Nephron (organoid): ENCODE measurements around the gene SNX2.

Source experiments
- H3K27ac Mint-ChIP-seq, 3 experiments: 2 replicates each; pipeline ENCODE4 v1.8.0; 2020; ENCODE audit warnings: mixed read lengths in 3 of 3, mild to moderate bottlenecking in 2 of 3, moderate library complexity in 1 of 3
- H3K27me3 Mint-ChIP-seq: 2 replicates; pipeline ENCODE4 v1.8.0; 2021; ENCODE audit warnings: low read depth, mild to moderate bottlenecking, moderate library complexity, mixed read lengths
- H3K36me3 Mint-ChIP-seq: 2 replicates; pipeline ENCODE4 v1.8.0; 2020; ENCODE audit warnings: low read depth, mixed read lengths
- H3K4me1 Mint-ChIP-seq: 2 replicates; pipeline ENCODE4 v1.8.0; 2020; ENCODE audit warnings: mixed read lengths
- H3K4me3 Mint-ChIP-seq, 3 experiments: 2 replicates each; pipeline ENCODE4 v1.8.0; 2020; ENCODE audit warnings: mild to moderate bottlenecking in 3 of 3, mixed read lengths in 3 of 3, moderate library complexity in 2 of 3
- H3K9me3 Mint-ChIP-seq: 2 replicates; pipeline ENCODE4 v1.8.0; 2020; ENCODE audit warnings: mixed read lengths
- CTCF ChIP-seq, 3 experiments: fragments of 200-600 bp; sonication (generic); IDR thresholded peaks; one replicate each; pipeline ENCODE4 v1.5.0; 2021; ENCODE audit warnings: antibody characterized with exemption in 3 of 3; ENCODE audit not compliant: unreplicated experiment in 3 of 3

Gene SNX2

GRCh38 chr5:122863240-122863639 is 88.4 kb downstream of the SNX2 start:
- H3K36me3 Mint-ChIP-seq: peaks cover 20% of the 10 kb centered on the region
- H3K27ac Mint-ChIP-seq: no peak overlapping the region
- H3K27me3 Mint-ChIP-seq: no peaks in the 10 kb centered on the region
- no peak for TF ChIP-seq CTCF (IDR thresholded peaks at IDR 0.05; ENCODE audit: unreplicated experiment in 3 of 3)
- no peaks in the 10 kb centered on the region for H3K9me3 Mint-ChIP-seq
- no peaks in the 10 kb centered on the region for H3K4me1 Mint-ChIP-seq
- no peak overlapping the region for H3K4me3 Mint-ChIP-seq

- Mint-ChIP-seq H3K4me1 (no peaks in the 10 kb centered on the region), H3K4me3 (no peak overlapping the region), H3K9me3 (no peaks in the 10 kb centered on the region), H3K27ac (no peak overlapping the region), H3K36me3 (peaks cover 24% of the 10 kb centered on the region), H3K27me3 (no peaks in the 10 kb centered on the region)
- no peak for TF ChIP-seq CTCF (IDR thresholded peaks at IDR 0.05; ENCODE audit: unreplicated experiment in 3 of 3)
Measured at GRCh38 chr5:122863721-122864120, 88.8 kb downstream of the SNX2 start.

GRCh38 chr5:122864400-122864799 is 89.5 kb downstream of the SNX2 start:
- Mint-ChIP-seq H3K9me3 (no peaks in the 10 kb centered on the region), H3K4me3 (no peak overlapping the region), H3K36me3 (peaks cover 29% of the 10 kb centered on the region), H3K27me3 (no peaks in the 10 kb centered on the region), H3K27ac (no peak overlapping the region), H3K4me1 (no peaks in the 10 kb centered on the region)
- TF ChIP-seq CTCF (IDR thresholded peaks at IDR 0.05; ENCODE audit: unreplicated experiment in 3 of 3): no peak

- Mint-ChIP-seq H3K4me1 (no peaks in the 10 kb centered on the region), H3K9me3 (no peaks in the 10 kb centered on the region), H3K4me3 (no peak overlapping the region), H3K27me3 (no peaks in the 10 kb centered on the region), H3K36me3 (peaks cover 29% of the 10 kb centered on the region), H3K27ac (no peak overlapping the region)
- TF ChIP-seq CTCF (IDR thresholded peaks at IDR 0.05; ENCODE audit: unreplicated experiment in 3 of 3): no peak
Measured at GRCh38 chr5:122864842-122865241, 90.0 kb downstream of the SNX2 start.

GRCh38 chr5:122870219-122870856 is 95.5 kb downstream of the SNX2 start:
- Mint-ChIP-seq H3K9me3 (no peaks in the 10 kb centered on the region), H3K4me1 (peaks cover 4% of the 10 kb centered on the region), H3K27ac (no peak overlapping the region), H3K27me3 (no peaks in the 10 kb centered on the region), H3K36me3 (peaks cover 28% of the 10 kb centered on the region), H3K4me3 (no peak overlapping the region)
- no peak for TF ChIP-seq CTCF (IDR thresholded peaks at IDR 0.05; ENCODE audit: unreplicated experiment in 3 of 3)

GRCh38 chr5:122871661-122872060 is 96.8 kb downstream of the SNX2 start:
- no peak overlapping the region for H3K27ac Mint-ChIP-seq
- TF ChIP-seq CTCF (IDR thresholded peaks at IDR 0.05; ENCODE audit: unreplicated experiment in 3 of 3): no peak
- peaks cover 4% of the 10 kb centered on the region for H3K4me1 Mint-ChIP-seq
- no peak overlapping the region for H3K4me3 Mint-ChIP-seq
- no peaks in the 10 kb centered on the region for H3K27me3 Mint-ChIP-seq
- H3K9me3 Mint-ChIP-seq: no peaks in the 10 kb centered on the region
- peaks cover 26% of the 10 kb centered on the region for H3K36me3 Mint-ChIP-seq
